ENCODE results near the gene DTNBP1.

The DTNBP1 gene

GRCh38 chr6:15598273-15598798 is 64.5 kb downstream of the DTNBP1 start:
- TF ChIP-seq FOXP2 (optimal IDR thresholded peaks at IDR 0.05; ENCODE audit: borderline replicate concordance, extremely low read depth, extremely low read length, insufficient read depth), result no peak
- no peak for TF ChIP-seq SIN3A (IDR thresholded peaks at IDR 0.05; ENCODE audit: borderline replicate concordance, insufficient read depth, low read length)
- no peak for TF ChIP-seq REST (IDR thresholded peaks at IDR 0.05; ENCODE audit: insufficient read depth in 1 of 2, low read depth in 2 of 2, low read length in 2 of 2)
- TF ChIP-seq POLR2AphosphoS5 (IDR thresholded peaks at IDR 0.05; ENCODE audit: low read depth, low read length), result no peak
- no peak for TF ChIP-seq TAF1 (IDR thresholded peaks at IDR 0.05; ENCODE audit: borderline replicate concordance, insufficient read depth, low read length)

- TF ChIP-seq TAF1 (IDR thresholded peaks at IDR 0.05; ENCODE audit: borderline replicate concordance, insufficient read depth, low read length) (no peak), REST (IDR thresholded peaks at IDR 0.05; ENCODE audit: insufficient read depth in 1 of 2, low read depth in 2 of 2, low read length in 2 of 2) (0 out of 4 replicates have a peak, but pooled peaks of 1 of the 2 experiments have one; percentile 43)
Measured at GRCh38 chr6:15596186-15596896, 66.5 kb downstream of the DTNBP1 start.

- TF ChIP-seq TAF1 (IDR thresholded peaks at IDR 0.05; ENCODE audit: borderline replicate concordance, insufficient read depth, low read length) (no peak), REST (IDR thresholded peaks at IDR 0.05; ENCODE audit: insufficient read depth in 1 of 2, low read depth in 2 of 2, low read length in 2 of 2) (no peak), SIN3A (IDR thresholded peaks at IDR 0.05; ENCODE audit: borderline replicate concordance, insufficient read depth, low read length) (no peak), POLR2AphosphoS5 (IDR thresholded peaks at IDR 0.05; ENCODE audit: low read depth, low read length) (no peak), FOXP2 (optimal IDR thresholded peaks at IDR 0.05; ENCODE audit: borderline replicate concordance, extremely low read depth, extremely low read length, insufficient read depth) (no peak)
Measured at GRCh38 chr6:15595461-15596173, 67.2 kb downstream of the DTNBP1 start.

- no peak for TF ChIP-seq POLR2AphosphoS5 (IDR thresholded peaks at IDR 0.05; ENCODE audit: low read depth, low read length)
- TF ChIP-seq TAF1 (IDR thresholded peaks at IDR 0.05; ENCODE audit: borderline replicate concordance, insufficient read depth, low read length), result no peak
- TF ChIP-seq FOXP2 (optimal IDR thresholded peaks at IDR 0.05; ENCODE audit: borderline replicate concordance, extremely low read depth, extremely low read length, insufficient read depth), result no peak
- no peak for TF ChIP-seq SIN3A (IDR thresholded peaks at IDR 0.05; ENCODE audit: borderline replicate concordance, insufficient read depth, low read length)
- no peak for TF ChIP-seq REST (IDR thresholded peaks at IDR 0.05; ENCODE audit: insufficient read depth in 1 of 2, low read depth in 2 of 2, low read length in 2 of 2)
Measured at GRCh38 chr6:15594512-15595259, 68.1 kb downstream of the DTNBP1 start.

Data from PFSK-1 (cell line).